ENCODE results near the gene CABP4. TPM values are rescaled to one million over a fixed set of nuclear protein-coding genes. Genes with fewer than 3 reads are reported as not detected.

The CABP4 gene
- 1 to 10 TPM in 2 of 4 donors, under 1 TPM in 2; 0.35 to 1.9 (median 0.93) TPM for polyA plus RNA-seq (ENCODE audit: insufficient read length in 4 of 4)

DNA sequence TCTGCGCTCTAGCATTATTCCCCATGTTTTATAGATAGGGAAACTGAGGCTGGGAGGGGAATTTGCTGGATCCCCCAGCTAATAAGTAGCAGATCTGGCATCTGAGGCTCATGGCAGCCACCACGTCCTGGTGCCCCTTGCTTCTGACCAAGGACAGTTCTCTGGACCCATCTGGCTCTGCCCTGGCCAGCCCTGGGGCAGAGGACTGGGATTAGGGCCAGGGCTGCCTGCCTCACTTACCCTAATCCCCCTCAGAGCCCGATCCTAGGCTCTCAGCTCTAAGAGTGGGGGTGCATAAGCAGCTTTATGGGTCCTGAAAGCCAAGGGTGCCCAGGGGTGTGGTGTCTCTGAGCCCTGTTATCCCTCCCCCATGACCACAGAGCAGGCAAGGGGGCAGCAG is at the start of gene CABP4:
Gene CABP4 (plus strand): TSS at position 301 of the 400 bp plus-strand sequence. CDS start 70 bp downstream, at position 371.
- no peak for DNase-seq (ENCODE audit: low read depth in 4 of 4, low spot score in 2 of 4)

DNA sequence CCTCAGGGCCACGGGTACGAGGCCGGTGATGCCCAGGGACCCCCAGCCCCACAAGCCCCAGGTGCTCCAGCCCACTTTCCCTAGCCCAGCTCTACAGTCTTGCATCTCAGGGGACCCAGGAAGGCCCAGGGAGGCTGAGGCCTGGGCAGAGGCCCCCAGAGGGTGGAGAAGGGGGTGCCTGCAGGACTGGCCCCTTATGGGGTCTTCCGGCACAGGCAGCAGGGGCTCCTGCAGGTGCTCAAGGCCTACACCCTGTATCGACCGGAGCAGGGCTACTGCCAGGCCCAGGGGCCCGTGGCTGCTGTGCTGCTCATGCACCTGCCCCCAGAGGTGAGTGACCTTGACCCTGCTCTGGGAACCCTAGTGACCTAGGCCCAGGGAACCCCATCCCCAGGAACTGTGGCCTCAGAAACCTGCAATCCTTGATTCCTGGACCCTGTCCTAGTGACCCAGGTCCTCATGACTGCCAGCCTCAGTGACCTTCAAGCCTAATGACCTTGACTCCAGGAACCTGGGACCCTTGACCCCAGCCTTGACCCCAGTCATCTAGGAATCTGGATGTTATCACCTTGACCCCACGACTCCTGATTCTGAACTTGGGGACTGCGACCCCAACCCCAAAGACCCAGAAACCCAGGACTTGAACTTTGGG is 49.3 kb upstream of the CABP4 start:
- no peak for DNase-seq (ENCODE audit: low read depth in 4 of 4, low spot score in 2 of 4)

DNA sequence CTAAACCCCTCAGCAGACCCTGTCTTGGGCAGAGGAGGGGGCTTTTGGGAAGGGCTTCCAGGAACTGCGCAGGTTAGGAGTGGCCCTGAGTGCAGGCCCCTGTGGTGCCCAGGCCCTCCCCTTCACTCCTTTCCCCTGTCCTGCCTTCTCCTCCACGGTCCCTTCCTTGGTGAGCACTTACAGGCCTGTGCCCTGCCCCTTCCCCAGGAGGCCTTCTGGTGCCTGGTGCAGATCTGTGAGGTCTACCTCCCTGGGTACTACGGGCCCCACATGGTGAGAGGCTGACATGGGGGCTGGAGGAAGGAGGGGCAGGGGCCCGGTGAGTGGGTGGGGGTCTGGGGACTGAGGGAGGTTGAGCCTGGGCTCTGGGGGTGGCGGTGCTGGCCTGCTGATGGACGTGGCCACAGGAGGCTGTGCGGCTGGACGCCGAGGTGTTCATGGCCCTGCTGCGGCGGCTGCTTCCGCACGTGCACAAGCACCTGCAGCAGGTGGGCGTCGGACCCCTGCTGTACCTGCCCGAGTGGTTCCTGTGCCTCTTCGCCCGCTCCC is 48.7 kb upstream of the CABP4 start:
- DNase-seq (ENCODE audit: low read depth in 4 of 4, low spot score in 2 of 4), result no peak

DNA sequence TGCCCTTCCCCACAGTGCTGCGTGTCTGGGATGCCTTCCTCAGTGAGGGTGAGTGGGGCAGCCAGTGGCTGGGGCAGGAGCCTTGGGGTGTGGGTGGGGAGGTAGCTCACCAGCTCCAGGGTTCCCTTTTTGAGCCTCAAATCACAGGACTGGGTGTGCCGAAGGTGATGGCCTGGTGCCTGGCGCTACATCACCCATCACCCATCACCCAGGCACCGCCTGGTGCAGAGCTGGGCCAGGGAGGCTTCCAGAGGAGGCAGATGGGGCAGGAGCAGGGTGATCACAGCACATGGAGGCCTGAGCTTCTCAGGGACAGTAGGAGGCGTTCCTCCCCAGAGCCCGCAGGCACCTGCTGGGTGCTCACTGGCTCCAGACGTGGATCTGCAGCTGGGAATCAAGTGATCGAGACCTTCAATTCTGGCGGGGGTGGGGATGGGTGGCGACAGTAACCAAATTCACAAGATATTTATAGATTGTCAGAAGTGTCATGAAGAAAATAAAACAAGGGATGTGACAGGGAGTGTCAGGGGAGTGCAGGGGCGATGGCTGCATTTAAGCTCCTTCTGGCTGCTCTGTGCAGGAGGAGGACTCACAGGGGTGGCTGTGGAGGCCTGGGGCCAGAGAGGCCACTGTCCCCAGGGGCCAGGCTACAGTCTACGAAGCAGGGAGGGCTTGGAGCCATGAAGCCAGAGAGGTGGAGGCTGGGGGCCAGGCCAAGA is 48.0 kb upstream of the CABP4 start:
- DNase-seq (ENCODE audit: low read depth in 4 of 4, low spot score in 2 of 4), result no peak

DNA sequence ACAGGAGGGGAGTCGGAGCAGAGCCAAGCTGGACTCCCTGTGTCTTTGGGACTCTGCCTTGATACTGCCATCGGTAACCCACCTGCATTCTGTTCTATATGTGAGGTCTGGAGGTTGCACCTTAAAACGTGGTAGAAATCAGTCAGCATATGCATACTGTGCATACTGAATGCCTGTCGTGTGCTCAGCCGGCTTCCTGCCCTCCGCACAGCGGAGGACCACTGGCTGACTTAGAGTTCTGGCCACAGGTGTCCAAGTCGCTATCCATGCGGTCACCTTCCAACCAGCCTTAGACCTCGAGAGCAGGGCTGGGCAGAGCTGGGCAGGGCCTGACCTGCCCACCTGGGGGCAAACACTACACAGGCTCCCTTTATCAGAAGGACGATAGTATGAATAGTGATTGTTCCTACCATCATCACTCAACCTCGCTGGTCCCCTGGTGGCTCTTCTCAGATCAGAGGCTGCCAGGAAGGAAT is 47.4 kb upstream of the CABP4 start:
- DNase-seq (ENCODE audit: low read depth in 4 of 4, low spot score in 2 of 4), result no peak

DNA sequence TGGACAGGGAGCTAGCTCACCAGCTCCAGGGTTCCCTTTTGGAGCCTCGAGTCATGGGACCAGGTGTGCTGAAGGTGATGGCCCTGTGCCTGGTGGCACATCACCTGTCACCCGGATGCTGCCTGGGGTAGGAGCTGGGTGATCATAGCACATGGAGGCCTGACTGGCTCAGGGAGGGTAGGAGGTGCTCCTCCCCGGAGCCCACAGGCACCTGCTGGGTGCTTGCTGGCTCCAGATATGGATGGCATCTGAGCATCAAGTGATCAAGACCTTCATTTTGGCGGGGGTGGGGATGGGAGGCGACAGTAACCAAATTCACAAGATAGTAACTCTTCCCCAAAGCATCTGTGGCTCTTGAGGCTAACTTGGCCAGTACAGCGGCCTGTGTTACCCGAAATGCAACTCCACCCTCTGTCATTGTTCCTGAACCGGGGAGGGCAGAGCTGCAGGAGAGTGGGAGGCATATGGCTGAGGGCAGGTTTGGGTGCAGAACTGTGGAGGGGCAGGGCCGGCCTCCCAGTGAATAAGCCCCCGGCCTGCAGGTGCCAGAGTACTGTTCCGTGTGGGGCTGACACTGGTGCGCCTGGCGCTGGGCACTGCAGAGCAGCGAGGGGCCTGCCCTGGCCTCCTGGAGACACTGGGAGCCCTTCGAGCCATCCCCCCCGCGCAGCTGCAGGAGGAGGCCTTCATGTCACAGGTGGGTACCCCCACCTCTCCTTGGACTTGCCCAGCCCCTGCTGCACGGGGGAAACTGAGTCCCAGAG is 46.5 kb upstream of the CABP4 start:
- no peak for DNase-seq (ENCODE audit: low read depth in 4 of 4, low spot score in 2 of 4)

DNA sequence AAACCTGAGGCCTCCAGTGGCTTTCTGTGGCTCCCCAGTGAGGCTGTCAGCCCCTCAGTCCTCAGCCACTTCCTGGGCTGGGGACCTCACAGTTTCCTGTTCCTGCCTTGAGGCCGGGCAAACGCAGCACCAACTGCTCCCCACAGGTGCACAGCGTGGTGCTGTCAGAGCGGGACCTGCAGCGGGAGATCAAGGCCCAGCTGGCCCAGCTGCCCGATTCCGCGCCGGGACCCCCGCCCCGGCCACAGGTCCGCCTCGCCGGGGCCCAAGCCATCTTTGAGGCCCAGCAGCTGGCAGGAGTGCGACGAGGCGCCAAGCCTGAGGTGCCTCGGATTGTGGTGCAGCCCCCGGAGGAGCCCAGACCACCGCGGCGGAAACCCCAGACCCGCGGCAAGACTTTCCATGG is 45.9 kb upstream of the CABP4 start:
- no peak for DNase-seq (ENCODE audit: low read depth in 4 of 4, low spot score in 2 of 4)

DNA sequence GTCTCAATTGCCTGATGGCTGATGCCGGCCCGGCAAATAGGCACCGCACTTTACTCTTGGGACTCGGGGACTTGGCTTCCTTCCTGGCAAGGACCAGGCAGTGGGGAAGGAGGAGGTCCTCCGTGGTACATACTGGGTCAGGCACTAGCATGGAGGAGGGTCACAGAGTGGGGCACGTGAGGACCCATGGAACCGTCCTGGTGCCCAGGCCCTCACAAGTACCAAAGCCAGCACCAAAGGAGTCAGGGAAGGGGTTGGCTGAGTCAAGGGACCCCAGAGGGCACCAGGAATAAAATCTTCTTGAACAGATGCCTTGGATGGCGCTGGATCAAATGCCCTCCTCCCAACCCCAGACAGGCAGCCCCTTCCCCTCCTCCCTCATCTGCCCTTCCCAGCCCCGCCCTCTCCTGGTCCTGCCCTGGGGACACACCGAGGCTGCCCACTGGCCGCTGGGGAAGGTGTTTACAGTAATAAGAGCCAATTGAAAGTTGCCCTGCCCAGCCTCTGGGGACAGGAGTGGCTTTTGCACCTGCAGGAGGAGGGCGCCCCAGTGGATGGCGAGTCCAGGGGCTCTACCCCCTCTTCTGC is 45.3 kb upstream of the CABP4 start:
- DNase-seq (ENCODE audit: low read depth in 4 of 4, low spot score in 2 of 4), result no peak

DNA sequence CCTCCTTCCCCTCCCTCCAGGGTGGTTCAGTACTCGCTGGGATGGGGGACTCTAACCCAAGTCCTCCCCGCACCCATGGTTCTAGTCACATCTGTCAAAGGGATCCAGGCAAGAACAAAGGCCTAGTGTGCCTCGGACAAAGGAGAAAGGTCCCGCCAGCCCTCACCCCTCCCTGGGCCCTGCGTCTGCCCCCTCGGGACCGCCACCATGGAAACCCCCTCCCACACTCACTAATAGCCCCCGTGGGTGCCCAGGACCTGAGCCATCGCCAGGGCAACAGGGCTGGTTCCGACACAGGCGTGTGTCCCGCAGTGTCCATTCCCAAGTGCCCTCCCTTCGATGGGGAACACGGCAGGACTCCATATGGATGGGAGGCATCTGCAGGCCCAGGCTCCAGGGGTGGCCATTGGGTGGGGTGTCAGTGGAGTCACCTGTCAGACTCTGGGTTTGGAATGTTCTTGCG is 44.8 kb upstream of the CABP4 start:
- DNase-seq (ENCODE audit: low read depth in 4 of 4, low spot score in 2 of 4), result no peak

DNA sequence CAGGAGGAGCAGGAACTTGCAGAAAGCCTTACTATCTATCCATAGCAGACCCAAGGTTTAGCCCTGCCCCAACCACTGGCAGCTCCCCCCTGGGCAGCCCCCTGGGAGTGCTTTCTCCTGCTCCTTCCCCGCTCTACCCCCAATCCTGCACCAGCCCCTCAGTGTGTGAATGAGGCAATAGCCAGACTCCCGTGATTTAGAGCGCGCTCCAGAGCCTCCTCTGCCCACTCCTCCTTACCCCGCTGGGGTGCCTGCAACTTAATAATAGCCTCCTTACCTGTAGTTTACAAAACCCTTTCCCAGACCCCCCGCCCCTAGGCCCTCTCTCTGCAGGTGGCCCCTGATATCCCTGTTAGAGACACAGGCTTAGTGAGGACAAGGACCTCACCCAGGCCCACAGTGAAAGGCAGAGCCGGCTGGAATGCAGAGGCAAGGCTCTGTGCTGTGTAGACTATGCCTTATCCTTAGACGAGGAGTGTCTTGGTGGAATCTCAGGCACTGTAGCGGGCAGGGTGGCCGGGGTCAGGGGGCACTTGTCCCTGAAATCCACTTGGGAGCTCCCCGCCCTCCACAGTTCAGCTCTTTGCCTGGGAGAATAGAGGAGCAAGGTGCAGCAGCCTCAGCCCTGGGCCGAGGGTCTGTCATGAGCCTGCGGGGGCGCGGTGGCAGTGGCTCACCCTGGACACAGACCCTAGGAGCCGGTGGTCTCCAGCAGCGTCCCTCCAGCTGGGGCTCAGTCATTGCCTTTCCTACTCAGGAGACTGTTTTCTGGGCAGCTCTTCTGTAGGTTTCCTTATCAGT is 44.0 kb upstream of the CABP4 start:
- no peak for DNase-seq (ENCODE audit: low read depth in 4 of 4, low spot score in 2 of 4)

DNA sequence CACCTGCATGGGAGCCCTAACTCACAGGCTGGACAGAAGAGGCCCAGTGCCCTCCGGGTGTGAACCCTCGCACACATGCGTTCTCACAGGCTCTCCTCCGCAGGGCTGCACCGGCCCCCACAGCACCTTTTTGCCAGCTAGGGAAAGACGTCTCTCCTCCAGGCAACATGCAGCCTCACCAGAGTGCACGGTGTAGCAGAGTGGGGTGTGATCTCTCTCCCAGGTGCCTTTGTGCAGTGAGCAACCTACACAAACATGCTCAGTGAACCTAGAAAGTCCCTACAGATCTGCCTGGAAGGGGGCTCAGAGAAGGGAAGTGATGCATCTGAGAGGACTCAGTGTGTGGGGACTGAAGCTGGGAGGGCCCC is 43.4 kb upstream of the CABP4 start:
- DNase-seq (ENCODE audit: low read depth in 4 of 4, low spot score in 2 of 4), result no peak

DNA sequence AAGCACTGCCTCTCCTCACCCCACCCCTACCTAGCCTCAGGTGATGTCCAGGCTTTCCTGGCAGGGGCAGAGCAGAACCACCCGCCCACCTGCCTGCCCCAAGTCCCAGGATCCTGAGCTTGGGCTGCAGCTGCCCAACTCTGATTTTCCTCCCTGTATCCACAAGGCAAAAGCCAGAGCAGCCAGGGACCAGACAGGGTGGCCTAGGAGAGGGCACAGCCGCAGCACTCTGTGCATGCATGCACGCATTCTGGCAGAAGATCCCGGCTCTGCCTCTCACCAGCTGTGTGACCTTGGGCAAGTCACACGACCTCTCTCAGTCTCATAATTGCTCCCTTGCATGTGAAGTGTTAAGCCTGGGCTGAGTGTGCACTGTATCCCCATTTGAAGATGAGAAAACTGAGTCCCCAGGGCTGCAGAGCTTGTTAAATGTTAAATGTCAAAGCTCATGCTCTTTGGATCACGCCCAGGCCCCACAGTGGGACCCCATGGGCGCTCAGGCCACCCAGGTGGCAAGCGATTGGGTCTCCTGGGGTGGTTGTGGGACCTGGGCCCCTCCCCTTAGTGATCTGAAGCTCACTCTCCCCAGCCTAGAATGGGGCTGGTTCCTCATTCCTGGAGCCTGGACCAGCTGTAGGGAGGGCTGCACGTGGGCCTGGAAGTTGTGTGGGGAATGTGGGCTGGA is 42.5 kb upstream of the CABP4 start:
- DNase-seq (ENCODE audit: low read depth in 4 of 4, low spot score in 2 of 4), result no peak

DNA sequence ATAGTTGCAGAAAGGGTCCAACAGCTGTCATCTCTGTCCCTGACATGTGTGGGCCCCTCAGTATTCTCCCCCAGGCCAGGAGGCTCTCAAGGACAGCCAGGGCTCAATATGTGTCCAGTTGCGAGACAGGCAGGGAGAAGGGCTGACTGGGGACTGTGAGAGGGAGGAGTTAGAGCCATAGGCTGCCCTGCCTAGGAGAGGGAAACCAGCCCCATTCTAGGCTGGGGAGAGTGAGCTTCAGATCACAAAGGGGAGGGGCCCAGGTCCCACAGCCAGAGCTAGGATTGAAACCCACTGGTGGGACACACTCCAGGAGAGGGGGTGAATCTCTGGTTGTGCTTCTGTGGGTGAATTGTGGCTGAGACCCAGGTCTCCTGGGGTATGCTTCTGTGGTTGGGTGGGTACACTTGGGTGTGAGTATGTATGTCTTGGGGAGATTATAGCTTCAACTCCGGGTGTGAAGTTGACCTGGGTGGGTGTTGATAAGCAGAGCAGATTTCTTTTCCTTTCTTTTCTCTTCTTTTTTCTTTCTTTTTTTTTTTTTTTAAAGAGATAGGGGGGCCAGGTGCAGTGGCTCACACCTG is 41.8 kb upstream of the CABP4 start:
- no peak for DNase-seq (ENCODE audit: low read depth in 4 of 4, low spot score in 2 of 4)

DNA sequence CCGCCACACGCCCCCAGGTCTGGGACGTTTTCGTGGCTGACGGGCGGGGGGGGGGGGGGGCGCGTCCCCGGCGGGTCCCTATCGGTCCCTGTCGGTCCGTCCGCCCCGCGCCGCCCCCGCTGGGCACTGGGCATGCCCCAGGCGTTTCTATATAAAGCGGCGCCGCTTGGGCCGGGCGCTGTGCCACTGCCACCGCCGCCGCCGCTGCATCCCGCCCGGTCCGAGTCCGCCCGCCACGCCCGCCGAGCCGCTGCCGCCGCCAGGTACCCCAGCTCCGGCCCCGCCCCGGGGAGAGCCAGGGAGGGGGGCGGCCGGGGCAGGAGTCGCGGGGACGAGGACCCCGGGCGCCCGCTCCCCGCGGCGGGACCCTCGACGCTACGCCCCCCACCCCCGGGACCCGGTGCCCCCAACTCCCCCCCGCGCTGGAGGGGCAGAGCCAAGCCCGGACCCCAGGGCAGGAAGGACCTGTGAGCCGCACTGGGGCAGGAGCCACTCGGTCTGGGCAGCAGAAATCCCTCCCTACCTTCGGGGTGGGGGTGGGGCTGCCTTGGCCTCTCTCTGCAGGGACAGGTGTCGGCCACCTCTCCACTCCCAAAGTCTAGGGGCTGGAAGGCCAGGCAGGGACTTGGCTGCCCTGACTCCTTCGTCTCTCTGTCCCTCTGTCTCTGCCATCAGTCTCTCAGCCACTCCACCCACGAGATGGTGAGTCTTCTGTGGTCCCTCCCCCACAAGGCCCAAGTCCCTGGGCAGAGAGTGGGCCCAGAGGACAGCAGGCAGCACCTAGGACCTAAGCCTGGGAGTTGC is 39.5 kb upstream of the CABP4 start, which contains the start of gene CARNS1:
Gene CARNS1 (plus strand): TSS at position 178 of the 804 bp plus-strand sequence. CDS start 522 bp downstream, at position 700.
- no peak for DNase-seq (ENCODE audit: low read depth in 4 of 4, low spot score in 2 of 4)

DNA sequence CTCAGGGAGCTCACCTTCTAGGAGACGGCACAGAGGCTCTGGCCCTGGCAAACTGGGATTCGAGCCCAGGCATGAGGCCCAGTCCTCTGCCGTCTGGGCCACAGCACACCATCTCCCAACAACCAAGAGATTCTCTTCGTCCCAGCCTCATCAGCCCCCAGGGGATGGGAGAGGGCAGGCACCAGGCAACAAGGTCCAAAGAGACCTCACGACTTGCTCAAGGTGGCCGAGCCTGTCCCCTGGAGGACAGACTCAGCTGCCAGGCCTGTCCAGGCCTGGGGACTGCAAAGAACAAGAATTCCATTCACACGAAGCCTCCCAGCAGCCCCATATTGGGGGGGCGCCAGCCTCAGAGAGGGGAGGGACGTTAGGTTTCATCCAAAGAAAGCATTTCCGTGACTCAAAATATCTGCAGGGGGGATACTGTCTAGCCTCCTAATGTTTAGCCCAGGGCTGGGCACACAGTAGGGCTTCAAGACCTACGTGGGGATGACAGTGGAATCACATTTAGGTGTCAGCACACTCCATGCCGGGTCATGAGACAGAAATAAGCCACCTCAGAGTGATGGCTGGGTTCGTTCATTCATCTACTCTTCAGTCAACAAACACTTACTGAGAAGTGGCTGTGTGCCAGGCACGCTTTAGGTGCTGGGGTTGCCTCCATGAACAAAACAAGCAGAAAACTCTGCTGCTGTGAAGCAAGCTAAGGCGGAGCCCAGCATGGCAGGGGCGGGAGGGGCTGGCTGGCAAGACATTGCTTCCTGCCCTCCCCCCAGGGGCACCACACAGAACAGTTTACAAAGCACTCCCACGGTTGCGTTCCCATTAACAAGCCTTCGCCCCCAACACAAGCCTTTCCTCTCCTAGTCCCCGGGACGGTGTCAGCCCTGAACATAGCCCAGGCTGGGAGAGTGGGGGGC is 38.5 kb upstream of the CABP4 start:
- DNase-seq (ENCODE audit: low read depth in 4 of 4, low spot score in 2 of 4), result no peak

DNA sequence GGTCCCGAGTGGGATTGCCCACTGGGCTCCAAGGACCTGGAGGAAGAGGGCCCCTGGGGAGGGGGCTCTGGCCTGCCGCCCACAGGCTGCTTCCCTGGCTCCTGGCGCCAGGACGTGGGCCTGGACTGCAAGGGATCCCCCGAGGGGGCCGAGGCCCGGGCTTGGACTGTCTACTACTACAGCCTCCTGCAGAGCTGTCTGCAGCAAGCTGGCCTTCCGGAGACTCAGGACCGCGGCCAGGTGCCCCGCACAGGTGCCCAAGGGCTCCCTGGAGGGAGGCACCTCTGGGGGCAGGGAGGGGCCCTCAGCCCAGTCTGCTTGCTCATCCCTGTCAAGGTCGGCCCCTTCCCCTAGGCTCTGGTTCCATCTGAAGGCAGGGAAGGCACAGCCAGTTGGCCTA is 37.7 kb upstream of the CABP4 start:
- DNase-seq (ENCODE audit: low read depth in 4 of 4, low spot score in 2 of 4), result no peak
